T-helper 2 cell treated with Interferon-gamma antibody and Interleukin-4, amounts not matched to agents 5 μg/mL and 100 μg/mL, for 36 hours (primary cell): ENCODE measurements around the gene PRPF18.

Experiments
- DNase-seq: peaks from one replicate; pipeline ENCODE4 v3.0.0; 2021; ENCODE audit warnings: low spot score
- H3K27ac Mint-ChIP-seq: one replicate; pipeline ENCODE4 v1.8.0; 2021; ENCODE audit warnings: mild to moderate bottlenecking, mixed read lengths
- H3K27me3 Mint-ChIP-seq: one replicate; pipeline ENCODE4 v1.8.0; 2021; ENCODE audit warnings: low read depth, mixed read lengths
- H3K36me3 Mint-ChIP-seq: one replicate; pipeline ENCODE4 v1.8.0; 2021; ENCODE audit warnings: low read depth, mixed read lengths
- H3K4me1 Mint-ChIP-seq: one replicate; pipeline ENCODE4 v1.8.0; 2021; ENCODE audit warnings: low read depth, mixed read lengths
- H3K4me3 Mint-ChIP-seq: one replicate; pipeline ENCODE4 v1.8.0; 2022; ENCODE audit warnings: mild to moderate bottlenecking, moderate library complexity, mixed read lengths
- H3K9me3 Mint-ChIP-seq: one replicate; pipeline ENCODE4 v1.8.0; 2021; ENCODE audit warnings: mixed read lengths

The PRPF18 gene

GRCh38 chr10:13657101-13657680 lies 70.4 kb downstream of the PRPF18 start:
- Mint-ChIP-seq H3K27ac (no peak overlapping the region), H3K4me3 (no peak overlapping the region), H3K36me3 (no peaks in the 10 kb centered on the region), H3K9me3 (no peaks in the 10 kb centered on the region), H3K4me1 (peaks cover 1% of the 10 kb centered on the region), H3K27me3 (peaks cover 1% of the 10 kb centered on the region)
- no peak for DNase-seq

GRCh38 chr10:13658264-13658663 lies 71.5 kb downstream of the PRPF18 start:
- no peak overlapping the region for H3K4me3 Mint-ChIP-seq
- H3K9me3 Mint-ChIP-seq, result no peaks in the 10 kb centered on the region
- H3K4me1 Mint-ChIP-seq, result peaks cover 1% of the 10 kb centered on the region

GRCh38 chr10:13658871-13659685 lies 72.3 kb downstream of the PRPF18 start:
- peaks cover 1% of the 10 kb centered on the region for H3K27me3 Mint-ChIP-seq
- H3K4me1 Mint-ChIP-seq, result peaks cover 1% of the 10 kb centered on the region
- no peak for DNase-seq
- H3K4me3 Mint-ChIP-seq, result no peak overlapping the region
- H3K9me3 Mint-ChIP-seq, result no peaks in the 10 kb centered on the region
- H3K27ac Mint-ChIP-seq, result no peak overlapping the region
- H3K36me3 Mint-ChIP-seq, result no peaks in the 10 kb centered on the region

More at GRCh38 chr10:13658264-13658663, 71.5 kb downstream of the PRPF18 start:
- Mint-ChIP-seq H3K36me3 (no peaks in the 10 kb centered on the region), H3K27me3 (peaks cover 1% of the 10 kb centered on the region), H3K27ac (no peak overlapping the region)
- no peak for DNase-seq

GRCh38 chr10:13659887-13660550 lies 73.3 kb downstream of the PRPF18 start:
- H3K36me3 Mint-ChIP-seq, result no peaks in the 10 kb centered on the region
- no peaks in the 10 kb centered on the region for H3K9me3 Mint-ChIP-seq
- H3K4me3 Mint-ChIP-seq, result no peak overlapping the region
- peak; percentile 31 for DNase-seq
- H3K4me1 Mint-ChIP-seq, result peaks cover 1% of the 10 kb centered on the region
- H3K27me3 Mint-ChIP-seq, result peaks cover 1% of the 10 kb centered on the region
- H3K27ac Mint-ChIP-seq, result no peak overlapping the region

GRCh38 chr10:13660551-13660920 lies 73.8 kb downstream of the PRPF18 start:
- H3K4me3 Mint-ChIP-seq, result no peak overlapping the region
- no peaks in the 10 kb centered on the region for H3K36me3 Mint-ChIP-seq
- H3K9me3 Mint-ChIP-seq, result no peaks in the 10 kb centered on the region
- H3K4me1 Mint-ChIP-seq, result peaks cover 1% of the 10 kb centered on the region
- no peak for DNase-seq
- no peak overlapping the region for H3K27ac Mint-ChIP-seq
- peaks cover 1% of the 10 kb centered on the region for H3K27me3 Mint-ChIP-seq

GRCh38 chr10:13661256-13661655 lies 74.5 kb downstream of the PRPF18 start:
- Mint-ChIP-seq H3K27ac (no peak overlapping the region), H3K4me1 (peaks cover 1% of the 10 kb centered on the region), H3K36me3 (no peaks in the 10 kb centered on the region), H3K9me3 (no peaks in the 10 kb centered on the region), H3K4me3 (no peak overlapping the region), H3K27me3 (peaks cover 1% of the 10 kb centered on the region)
- DNase-seq, result no peak

- H3K27me3 Mint-ChIP-seq, result peaks cover 1% of the 10 kb centered on the region
- H3K4me1 Mint-ChIP-seq, result no peaks in the 10 kb centered on the region
- H3K36me3 Mint-ChIP-seq, result no peaks in the 10 kb centered on the region
- H3K27ac Mint-ChIP-seq, result no peak overlapping the region
- no peak for DNase-seq
- H3K9me3 Mint-ChIP-seq, result no peaks in the 10 kb centered on the region
- H3K4me3 Mint-ChIP-seq, result no peak overlapping the region
These were observed 78.9 kb downstream of the PRPF18 start for GRCh38 chr10:13665516-13666262.

- no peak for DNase-seq
- no peak overlapping the region for H3K4me3 Mint-ChIP-seq
- H3K4me1 Mint-ChIP-seq, result no peaks in the 10 kb centered on the region
- no peaks in the 10 kb centered on the region for H3K9me3 Mint-ChIP-seq
- no peaks in the 10 kb centered on the region for H3K27me3 Mint-ChIP-seq
- no peaks in the 10 kb centered on the region for H3K36me3 Mint-ChIP-seq
- no peak overlapping the region for H3K27ac Mint-ChIP-seq
These were observed 81.4 kb downstream of the PRPF18 start for GRCh38 chr10:13668126-13668525.

GRCh38 chr10:13669182-13669855 lies 82.6 kb downstream of the PRPF18 start:
- DNase-seq, result no peak
- Mint-ChIP-seq H3K4me3 (no peak overlapping the region), H3K9me3 (no peaks in the 10 kb centered on the region), H3K27ac (no peak overlapping the region), H3K36me3 (no peaks in the 10 kb centered on the region), H3K4me1 (no peaks in the 10 kb centered on the region), H3K27me3 (no peaks in the 10 kb centered on the region)

- Mint-ChIP-seq H3K27me3 (no peaks in the 10 kb centered on the region), H3K36me3 (no peaks in the 10 kb centered on the region), H3K4me1 (no peaks in the 10 kb centered on the region), H3K9me3 (no peaks in the 10 kb centered on the region), H3K4me3 (no peak overlapping the region), H3K27ac (no peak overlapping the region)
- no peak for DNase-seq
These were observed 83.1 kb downstream of the PRPF18 start for GRCh38 chr10:13669901-13670300.

- H3K27me3 Mint-ChIP-seq, result no peaks in the 10 kb centered on the region
- no peak overlapping the region for H3K4me3 Mint-ChIP-seq
- no peaks in the 10 kb centered on the region for H3K9me3 Mint-ChIP-seq
- H3K4me1 Mint-ChIP-seq, result no peaks in the 10 kb centered on the region
- DNase-seq, result no peak
- no peaks in the 10 kb centered on the region for H3K36me3 Mint-ChIP-seq
- no peak overlapping the region for H3K27ac Mint-ChIP-seq
These were observed 83.5 kb downstream of the PRPF18 start for GRCh38 chr10:13670311-13670710.

- Mint-ChIP-seq H3K36me3 (no peaks in the 10 kb centered on the region), H3K9me3 (no peaks in the 10 kb centered on the region), H3K4me1 (no peaks in the 10 kb centered on the region), H3K4me3 (no peak overlapping the region), H3K27ac (no peak overlapping the region), H3K27me3 (peaks cover 3% of the 10 kb centered on the region)
- no peak for DNase-seq
These were observed 85.1 kb downstream of the PRPF18 start for GRCh38 chr10:13671904-13672303.

GRCh38 chr10:13672548-13672947 lies 85.8 kb downstream of the PRPF18 start:
- Mint-ChIP-seq H3K27ac (no peak overlapping the region), H3K36me3 (no peaks in the 10 kb centered on the region)

More at GRCh38 chr10:13672548-13672947, 85.8 kb downstream of the PRPF18 start:
- Mint-ChIP-seq H3K9me3 (no peaks in the 10 kb centered on the region), H3K4me1 (no peaks in the 10 kb centered on the region), H3K4me3 (no peak overlapping the region), H3K27me3 (peaks cover 5% of the 10 kb centered on the region)
- no peak for DNase-seq
